CD4-positive, alpha-beta T cell treated with Interleukin-15 for 4 hours (primary cell): ENCODE results near the gene GPR179.

Experiments used
- DNase-seq: peaks from one replicate; pipeline ENCODE4 v3.0.0-alpha.2; 2020; ENCODE audit warnings: low spot score

The GPR179 gene

DNA sequence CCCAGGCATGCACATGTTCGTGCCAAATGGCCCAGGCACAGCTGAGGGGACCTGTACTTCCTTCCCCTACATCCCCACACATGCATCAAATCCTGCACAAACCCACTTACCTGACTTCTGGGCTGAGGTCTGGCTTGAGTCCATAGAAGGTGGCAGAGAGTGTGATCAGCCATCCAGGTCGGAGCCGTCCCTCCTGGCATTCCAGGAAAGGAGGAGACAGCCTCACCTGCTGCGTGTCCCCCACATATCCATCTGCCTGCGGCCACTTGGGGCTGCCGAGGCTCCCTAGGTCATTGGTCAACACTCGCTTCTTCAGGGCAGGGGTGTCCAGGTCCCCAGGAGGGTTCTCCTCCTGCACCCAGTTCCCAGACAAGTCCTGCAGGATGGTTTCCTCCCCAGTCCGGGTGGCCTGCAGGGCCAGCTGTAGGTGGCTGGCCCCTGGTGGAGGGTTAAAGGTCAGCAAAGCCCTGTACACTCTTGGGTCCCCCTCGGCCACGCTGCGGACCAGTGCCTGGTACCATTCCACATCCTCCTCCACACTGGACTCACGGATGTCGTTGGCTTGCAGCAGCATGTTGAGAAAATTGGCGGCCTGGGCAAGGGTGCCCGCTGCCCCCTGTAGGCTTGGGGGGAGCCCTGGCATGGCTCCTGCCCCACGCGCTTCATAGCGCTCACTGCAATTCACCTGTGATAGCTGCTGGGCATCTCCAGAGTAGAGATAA is 709 bp downstream of the GPR179 start:
- no peak for DNase-seq

DNA sequence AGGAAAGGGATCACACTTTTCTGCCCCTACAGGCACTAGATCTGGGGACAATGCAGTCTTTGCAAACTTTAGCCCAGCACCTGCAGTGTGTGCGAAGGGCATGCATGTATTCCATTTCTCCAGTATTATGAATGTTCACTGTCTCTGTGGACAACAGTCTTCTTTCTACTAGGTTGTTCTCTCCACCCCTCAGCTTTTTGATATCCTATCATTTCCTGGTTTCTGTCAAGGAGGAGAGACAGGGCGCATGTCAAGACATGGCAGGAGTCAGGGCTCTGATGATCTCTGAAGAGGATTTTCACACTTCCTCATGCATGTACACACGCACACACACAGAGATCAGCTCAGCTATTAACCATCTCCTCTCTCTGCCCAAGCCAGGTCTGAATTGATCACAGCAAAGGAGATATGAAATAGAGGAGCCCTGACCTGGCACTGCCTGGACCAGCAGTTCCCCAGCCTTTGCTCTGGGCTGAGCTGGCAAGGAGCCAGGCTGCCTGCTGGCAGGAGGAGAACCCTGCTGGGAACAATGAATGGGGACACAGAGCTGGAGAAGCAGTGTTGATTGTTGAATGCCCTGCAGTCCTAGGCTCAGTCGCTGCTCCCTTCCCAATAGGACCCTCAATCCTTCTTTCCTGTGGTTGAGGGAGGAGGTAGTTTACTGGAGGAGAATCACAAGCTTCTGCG is 2.6 kb downstream of the GPR179 start:
- no peak for DNase-seq

DNA sequence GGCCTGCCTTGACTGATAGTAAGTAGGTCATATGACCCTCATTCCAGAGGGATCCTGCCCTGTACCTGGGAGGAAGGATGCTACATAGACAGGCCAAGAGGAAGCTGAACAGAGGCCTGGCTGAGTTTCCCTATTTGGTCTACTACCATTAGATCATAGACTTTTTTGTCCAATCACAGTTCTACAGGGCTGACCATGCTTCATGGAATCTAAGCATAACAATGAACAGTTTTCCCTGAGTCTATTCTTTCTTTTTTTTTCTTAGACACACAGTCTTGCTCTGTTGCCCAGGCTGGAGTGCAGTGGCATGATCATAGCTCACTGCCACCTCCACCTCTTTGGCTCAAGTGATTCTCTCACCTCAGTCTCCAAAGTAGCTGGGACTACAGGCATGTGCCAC is 3.9 kb downstream of the GPR179 start:
- DNase-seq: no peak

DNA sequence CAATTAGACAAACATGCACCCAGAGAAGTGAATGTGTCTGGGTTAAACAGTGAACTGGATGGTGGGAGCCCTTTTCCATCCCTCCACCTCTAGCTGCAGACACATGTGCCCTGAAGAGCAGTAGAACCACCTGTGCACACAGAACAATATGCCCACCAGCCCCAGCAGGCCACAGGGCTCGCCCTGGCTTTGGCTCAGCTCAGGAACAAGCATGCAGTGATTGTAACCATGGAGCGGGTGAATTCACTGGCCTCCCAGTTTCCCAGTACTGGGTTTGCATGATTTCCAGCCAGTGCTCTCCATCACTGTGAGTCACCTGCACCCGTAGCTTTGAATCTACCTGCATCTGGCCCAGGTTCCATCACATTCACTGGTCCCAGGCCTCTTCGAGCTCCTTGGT is 5.2 kb downstream of the GPR179 start:
- no peak for DNase-seq

DNA sequence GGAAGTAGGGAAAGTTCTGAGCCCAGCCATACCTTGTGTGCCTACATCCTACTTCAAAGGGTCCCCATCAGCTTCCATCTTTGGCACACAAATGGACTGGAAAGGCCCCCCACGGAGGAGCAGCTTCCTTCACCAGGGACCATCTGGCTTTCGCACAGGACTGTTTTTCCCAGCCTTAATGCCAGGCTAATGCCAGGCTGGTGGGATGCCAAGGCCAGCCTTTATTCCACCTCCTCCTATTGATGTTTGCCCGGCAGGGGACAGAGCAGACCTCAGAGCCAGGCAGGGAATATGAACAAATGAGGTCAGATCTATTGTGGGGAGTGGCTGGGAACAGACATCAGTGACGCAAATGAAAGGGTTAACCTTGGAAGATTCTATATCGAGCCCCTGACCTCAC is 5.7 kb downstream of the GPR179 start:
- no peak for DNase-seq

DNA sequence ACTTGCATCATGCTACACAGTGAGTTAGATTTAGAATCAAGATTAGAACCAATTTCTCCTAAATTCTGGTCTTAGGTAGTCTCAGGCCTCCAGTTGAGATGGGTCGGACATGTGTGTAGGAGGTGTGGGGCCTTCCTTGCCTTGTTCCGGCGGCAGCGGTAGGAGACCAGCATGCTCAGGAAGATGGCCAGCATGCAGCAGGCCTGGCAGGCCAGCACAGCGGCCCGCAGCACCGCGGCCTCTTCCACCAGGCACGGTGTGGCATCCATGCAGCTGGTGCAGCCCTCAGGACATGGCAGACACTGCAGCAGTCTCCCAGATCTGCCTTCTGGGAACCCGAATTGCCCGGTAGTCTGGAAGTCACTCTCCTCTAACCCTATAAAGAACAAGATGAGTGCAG is 6.9 kb downstream of the GPR179 start:
- DNase-seq: no peak

DNA sequence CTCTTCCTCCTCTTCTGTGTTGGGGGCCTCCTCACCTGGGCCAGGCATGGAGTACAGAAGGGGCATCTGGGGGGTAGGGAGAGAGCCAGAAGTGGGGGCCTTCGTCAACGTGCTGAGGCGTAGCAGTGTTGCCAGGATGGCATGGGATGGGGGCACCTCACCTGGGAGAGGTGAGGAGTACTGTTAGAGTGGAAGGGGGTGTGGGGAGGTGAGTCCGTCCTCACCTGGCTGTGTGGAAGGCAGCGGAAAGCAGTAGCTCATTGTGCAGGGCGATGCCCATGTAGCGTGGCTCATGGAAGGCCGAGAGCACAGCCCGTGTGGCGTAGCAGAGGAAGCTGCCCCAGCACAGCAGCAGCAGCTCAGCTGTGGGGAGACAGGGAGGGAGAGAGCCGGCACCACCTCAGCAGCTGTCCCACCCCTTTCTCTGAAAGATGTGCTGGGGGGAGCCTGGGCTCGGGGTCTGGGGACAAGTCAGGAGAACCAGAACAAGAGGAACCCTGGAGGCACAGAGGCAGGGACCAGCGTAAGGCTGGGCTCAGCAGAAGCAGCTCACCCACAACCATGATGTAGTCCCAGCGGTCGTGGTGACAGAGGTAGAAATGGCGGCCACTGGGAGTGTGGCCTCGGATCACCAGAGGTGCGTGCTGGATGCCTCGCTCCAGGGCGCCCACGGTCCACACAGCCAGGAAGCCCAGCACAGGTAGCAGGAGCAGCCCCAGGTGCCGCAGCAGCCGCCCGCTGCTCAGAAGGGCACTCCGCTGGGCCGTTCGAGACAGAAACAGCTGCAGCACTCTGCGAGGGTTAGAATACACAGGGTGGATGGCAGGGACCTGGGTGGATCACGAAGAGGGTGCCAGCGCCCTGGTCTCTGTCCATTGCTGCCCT is 9.0 kb downstream of the GPR179 start:
- no peak for DNase-seq

DNA sequence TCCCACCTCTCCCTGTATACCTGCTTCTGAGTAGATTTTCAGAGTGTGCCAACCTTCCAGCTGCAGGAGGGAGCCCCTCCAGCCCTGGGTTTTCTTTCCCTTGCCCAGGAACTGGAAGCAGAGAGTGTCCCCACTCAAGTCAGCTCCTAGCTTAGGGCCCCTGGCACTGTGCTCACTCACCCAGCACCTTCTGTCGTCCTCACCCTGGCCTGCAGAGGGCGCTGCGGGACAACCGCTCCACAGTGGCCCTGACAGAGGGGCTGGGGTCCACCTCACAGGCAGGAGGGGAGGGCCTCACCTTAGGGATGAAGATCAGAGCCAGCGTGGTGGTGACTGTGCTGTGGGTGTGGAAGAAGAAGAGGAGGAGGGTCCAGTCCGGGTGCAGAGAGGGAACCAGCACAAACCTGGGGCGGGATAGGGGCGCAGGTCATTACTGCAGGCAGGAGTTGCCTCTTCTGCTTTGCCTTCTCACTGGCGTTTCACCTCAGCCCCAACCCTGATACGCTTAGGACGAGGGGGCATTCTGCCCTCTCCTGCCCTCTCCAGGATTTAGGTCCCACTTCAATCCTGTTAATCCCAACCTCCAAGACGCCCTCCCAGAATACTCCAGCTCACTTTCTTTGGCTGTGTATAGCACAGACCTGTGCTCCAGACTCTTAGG is 10.0 kb downstream of the GPR179 start:
- DNase-seq: peak; percentile 28

DNA sequence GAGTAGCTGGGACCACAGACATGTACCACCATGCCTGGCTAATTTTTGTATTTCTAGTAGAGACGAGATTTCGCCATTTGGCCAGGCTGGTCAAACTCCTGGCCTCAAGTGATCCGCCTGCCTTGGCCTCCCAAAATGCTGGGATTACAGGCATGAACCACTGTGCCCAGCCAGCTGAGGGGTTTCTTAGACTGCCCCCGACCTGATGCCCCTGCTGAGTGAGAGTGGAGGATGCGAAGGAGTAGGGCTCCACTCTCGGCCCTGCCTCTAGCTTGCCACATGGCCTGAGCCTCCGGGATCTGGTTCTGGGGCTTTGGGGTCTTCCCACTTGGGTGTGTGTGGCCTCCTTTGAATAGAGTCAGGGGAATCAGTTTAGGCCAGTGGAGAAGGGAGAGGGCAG is 11.0 kb downstream of the GPR179 start:
- no peak for DNase-seq

DNA sequence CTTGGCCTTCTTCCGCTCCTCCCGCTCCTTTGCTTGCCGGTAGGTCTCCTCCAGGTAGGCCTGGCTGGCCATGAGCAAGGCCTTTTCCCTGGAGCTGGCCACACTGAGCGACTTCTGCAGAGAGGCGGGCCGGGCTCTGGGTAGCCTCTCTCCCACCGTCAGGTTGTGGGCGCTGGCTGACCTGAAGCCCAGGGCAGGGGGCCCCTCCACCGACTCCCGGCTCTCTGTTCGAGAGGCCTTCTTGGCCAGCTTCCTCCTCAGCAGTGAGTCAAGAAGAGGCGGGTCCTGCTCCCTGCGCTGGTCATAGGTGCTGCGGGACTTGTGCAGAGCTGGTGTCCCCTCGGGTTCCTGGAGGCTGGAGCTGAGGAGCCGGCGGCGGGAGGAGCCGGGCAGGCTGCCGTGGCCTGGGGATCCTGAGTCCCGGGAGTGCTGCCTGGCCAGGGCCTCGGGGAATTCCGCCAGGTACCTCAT is 12.8 kb downstream of the GPR179 start:
- DNase-seq: no peak

DNA sequence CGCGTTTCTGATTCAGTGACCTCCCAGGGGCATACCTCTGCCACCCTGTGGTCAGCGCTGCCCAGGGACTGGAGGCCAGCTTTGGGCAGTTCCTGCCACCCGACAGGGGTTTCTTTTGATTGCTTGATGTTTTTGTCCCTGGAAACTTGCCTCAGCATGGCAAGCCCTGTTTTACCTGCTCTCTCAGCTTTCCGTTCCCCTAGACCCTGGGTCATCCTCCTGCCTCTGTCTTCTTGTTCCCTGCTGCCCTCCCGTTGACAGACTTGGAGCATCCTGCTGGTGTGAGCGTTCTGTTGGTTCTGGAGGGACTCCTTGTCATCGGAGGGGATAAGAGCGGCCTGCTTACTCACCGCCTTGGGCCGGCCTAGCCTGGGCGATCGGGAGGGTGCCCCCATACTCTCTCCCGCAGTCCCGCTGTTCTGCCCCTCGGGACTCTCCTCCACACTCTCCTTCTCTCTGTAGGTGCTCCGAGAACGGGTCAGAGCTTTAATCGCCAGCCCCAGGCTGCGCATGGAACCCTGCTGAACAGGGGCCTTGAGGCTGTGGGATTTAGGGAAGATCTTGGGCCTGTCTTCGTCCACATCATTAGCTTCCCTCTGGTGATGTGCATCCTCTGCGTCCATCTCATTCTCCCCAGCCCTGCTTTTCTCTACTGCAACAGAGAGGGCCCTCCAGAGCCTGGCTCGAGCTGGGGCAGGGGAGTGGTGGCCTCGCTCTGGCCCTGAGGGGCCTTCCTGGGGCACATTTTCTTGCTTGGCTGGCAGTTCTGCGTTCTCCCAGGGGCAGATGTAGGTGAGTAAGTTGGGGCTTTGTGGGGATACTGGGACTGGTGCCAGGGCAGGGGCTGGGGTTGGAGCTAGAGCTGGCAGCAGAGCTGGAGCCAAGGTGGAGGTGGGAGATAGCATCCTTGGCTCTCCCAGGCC is 13.7 kb downstream of the GPR179 start:
- no peak for DNase-seq

DNA sequence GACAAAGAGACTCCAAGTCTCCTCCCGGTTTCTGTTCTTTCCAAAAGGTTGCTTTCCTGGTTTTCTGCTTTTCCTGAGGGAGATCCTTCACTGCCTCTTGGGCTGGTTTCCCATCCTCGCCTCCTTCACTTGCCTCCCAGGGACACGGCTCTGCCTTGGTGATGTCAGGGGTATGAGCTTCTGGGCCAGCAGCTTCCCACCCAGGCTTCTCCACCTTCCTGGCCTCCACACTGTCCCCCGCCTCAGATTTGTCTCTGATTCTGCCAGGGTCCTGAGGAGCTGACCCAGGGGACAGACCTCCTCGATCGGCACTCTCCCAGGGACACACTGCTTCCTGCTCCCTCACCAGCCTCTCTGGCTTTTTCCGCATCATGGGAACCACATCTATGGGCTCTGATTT is 14.5 kb downstream of the GPR179 start:
- no peak for DNase-seq

DNA sequence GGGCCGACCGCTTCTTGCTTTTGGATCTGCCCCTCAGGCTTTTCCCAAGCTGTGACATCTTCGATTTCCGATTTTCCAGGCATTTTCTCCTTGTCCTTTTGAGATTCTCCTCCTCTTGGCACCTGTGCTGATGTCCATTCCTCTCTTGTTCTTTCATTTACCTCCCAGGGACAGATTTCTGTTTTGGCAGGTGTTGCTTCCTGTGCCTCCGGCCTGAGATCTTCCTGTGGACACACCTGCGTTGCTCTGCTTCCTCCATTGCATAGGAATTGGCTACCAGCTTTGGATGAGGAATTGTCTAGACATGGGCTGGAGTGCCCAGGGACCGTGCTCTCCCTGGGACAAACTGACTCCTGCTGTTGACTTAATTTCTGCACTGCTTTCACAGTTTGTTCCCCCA is 15.1 kb downstream of the GPR179 start:
- DNase-seq: no peak

DNA sequence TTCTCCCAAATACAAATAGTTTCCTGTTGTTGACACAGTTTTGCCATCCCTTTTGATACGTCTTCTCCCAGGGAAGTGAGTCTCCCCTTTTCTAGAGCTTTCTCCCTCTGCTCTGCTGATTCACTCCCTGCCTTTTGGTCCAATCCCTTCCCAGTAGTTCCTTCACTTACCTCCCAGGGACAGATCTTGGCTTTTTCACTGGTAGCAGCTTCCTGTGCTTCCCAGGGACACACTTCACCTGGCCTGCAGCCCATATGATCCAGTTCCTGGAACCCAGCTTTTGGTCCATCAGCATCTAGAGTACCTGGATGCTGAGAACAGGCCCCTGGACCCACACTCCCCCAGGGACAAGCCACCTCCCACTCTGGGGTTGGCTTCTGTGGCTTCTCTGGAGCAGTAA is 15.8 kb downstream of the GPR179 start:
- DNase-seq: no peak

DNA sequence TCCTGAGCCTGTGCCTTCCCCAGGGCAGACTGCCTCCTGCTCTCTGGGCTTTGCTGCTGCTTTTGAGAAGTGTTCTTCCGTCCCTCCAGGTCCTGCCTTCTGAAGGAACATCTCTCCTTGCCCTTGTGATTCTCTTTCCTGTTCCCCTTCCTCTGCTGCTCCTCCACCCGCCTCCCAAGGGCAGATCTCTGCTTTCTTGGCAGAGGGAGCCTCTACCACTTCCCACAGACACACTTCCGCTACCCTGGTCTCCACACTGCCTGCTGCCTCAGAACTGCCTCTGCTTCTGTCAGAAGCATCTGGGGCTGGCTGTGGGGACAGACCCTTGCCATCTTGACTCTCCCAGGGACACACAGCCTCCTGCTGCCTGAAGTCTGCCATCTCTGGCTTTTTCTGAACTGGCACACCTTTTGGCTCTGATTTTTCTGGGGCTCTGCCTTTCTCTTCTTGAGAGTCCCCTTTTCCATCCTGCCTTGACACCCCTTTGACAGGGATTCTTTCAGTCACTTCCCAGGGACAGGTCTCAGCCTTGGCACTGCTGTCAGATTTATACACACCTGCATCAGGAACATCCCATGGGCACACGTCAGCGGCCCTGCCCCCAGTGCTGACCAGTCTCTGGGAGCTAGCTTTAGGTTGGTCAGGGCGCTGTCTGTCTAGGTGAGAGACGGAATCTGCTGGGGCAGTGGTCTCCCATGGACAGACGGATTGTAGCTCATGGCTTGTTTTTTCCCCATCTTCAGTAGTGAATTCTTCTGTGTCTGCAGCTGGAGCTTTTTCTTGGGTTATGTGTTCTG is 16.6 kb downstream of the GPR179 start:
- no peak for DNase-seq

DNA sequence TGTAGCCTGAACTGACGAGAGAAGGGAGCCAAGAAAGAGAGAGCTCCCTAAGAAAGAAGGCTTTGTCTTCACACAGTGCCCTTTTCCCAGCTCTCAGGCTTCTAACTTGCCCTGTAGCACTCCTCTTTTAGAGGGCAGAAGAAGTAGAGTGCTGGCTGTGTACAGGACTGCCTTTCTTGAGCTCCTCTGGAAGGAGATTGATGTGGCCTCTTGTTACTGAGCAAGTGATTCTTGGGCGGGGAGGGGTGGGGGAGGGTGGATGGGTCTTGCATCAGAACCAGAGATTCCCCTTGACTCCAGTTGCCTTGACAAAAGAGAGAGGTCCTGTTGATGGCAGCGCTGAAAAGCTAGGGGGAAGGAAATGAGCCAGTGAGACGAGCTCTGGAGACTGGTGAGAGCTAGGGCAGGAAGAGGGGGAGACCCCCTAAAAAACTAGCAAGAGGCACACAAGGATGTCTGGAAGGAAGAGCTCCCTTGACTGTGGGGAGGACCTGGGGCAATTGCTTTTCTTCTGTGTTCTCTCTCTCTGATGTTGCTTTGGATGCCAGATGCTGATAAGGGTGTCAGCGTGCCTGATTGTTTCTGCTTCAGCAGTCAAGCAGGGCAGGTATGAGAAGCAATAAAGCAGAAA is 18.4 kb downstream of the GPR179 start:
- DNase-seq: no peak

DNA sequence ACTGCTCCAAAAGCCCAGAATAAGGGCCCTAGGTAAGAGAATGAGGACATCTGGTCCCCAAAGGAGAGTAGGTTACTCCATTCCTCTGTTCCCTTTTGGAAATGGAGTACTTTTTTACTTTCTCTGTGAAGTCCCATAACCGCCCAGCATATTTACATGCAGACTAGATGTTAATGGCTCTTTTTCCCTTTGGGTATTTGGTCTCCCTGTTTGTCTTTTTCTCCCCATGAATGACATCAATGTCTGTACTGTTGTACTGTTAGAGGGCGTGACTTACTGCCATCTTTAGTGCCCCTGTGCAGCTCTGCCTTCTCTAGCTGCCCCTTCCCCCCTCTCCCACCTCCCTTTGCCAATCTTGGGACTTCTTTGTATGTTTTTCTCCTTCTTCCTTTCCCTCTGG is 19.0 kb downstream of the GPR179 start:
- DNase-seq: no peak

DNA sequence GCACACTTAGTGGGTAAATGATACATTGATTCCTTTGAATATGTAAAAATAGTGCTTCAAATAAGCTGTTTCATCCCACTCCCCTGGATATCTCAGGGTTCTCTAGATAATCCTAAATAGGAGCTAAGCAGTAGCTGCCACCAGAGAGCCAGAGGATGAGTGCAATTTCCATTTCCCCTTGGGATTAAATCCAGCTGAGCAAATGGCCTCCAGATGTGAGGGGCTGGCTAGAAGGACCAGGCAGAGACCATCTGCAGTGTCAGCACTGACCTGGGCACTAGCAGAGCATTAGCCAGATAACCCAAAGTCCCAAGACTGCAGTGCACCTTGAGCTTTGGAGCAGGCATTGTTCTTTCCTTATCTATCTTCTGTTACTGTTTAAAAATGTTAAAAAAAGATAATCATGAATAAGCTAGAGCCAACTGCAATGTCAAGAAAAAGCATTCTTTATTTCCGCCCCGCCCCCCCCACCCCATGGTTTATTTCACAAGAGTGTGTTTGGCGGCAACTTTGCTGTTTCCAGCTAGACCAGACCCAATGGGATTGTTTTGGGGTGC is 19.5 kb downstream of the GPR179 start:
- DNase-seq: no peak

DNA sequence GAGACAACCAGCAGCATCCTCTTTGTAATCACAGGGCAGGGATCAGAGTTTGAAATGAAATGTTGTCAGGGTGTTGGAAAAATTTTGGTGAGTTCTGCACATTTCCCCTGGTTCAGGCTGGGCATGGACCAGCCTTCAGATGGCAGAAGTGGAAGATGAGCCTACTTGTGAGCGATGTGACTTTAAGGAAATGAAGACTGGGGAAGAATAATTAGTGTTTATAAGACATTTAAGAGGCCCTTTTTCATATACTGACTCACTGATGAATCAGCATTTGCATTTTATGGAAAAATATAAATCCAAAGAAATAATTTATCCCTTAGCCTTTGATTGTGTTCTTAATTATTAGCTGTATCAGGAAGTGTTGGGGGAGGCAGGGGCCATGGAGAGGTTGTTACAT is 20.9 kb downstream of the GPR179 start:
- no peak for DNase-seq
